CD4-positive, alpha-beta T cell treated with Interleukin-17A for 1 hour (primary cell): Measurements from ENCODE around the gene ZNF236.

Experiments used
- DNase-seq: peaks from one replicate; pipeline ENCODE4 v3.0.0-alpha.2; 2020

ZNF236 gene

DNA sequence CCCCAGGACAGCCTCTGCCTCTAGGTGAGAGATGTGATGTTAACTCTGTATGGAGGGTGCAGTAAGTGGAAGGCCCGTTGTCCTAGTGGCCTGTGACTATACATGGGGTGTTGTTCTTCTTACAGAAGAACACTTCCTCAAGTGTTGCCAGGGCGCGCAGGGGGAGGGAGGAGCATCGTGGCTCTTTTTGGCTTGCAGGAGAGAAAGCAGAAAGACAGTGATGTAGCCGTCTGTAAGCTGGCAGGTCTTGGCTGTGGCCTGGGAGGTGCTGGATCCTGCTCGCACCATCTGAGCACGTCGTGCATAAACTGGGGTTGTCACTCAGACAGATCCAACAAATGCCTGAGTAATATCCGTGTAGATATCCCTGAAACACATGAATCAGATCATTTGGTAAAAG lies 44.3 kb downstream of the ZNF236 start:
- DNase-seq: no peak

DNA sequence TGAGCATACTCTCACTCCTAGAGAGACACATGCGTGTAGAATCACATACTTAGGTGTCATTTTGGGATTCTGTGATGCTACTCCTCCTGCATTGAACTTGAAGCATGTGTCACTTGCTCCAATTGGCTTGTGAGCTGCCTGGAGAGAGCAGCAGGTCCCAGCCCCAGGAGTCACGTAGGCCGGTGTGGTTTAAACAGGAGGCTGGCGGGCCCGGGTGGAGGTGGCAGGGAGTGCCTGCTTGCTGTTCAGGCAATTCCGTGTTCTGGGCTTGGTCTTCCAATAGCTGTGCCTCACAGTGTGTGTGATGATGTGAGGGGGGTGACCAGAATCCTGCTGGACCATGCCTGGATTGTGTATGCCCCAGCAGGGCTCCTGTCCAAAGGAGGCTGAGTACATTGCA lies 51.0 kb downstream of the ZNF236 start:
- DNase-seq: no peak

DNA sequence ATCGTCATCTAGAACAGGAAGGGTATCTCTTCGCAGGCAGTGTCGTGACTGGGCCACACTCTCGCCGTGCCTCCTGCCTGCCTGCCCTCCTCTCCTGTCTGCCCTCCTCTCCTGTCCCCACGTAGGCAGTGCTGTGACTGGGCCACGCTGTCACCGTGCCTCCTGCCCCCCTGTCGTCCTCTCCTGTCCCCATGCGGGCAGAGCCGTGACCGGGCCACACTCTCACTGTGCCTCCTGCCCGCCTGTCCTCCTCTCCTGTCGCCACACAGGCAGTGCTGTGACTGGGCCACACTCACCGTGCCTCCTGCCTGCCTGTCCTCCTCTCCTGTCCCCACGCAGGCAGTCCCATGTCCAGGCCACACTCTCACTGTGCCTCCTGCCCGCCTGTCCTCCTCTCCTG lies 51.4 kb downstream of the ZNF236 start:
- no peak for DNase-seq

DNA sequence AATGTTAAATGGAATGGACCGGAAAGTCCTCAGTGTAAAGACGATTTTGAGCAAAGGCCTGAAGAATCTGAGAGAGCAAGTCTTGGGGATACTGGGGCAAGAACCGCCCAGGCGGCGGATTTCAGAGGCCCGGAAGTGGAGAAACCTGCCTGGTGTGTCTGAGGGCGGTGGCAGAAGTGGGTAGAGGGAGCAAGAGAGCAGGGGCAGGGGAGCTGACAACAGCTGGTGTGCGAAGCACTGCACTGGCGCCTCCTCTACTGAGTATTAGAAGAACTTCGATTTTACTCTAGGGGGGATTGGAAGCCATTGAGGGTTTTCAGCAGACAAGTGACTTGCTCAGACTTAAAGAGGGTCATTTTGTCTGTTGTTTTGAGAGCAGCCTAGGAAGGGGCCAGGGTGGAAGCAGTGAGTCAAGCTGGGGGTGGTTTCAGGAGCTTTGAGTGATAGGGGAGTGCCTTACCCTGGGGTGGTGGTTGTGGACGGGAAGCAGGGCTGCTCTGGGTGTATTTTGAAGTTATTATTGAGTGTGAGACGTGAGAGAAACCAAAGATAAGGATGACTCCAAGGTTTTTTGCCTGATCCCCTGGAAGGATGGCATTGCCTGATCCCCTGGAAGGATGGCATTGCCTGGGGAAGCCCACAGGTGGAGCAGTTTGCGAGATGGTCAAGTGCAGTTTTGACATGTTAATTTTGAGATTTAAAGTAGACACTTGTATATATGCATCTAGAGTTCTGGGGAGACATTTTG lies 52.5 kb downstream of the ZNF236 start:
- peak; percentile 32 for DNase-seq

DNA sequence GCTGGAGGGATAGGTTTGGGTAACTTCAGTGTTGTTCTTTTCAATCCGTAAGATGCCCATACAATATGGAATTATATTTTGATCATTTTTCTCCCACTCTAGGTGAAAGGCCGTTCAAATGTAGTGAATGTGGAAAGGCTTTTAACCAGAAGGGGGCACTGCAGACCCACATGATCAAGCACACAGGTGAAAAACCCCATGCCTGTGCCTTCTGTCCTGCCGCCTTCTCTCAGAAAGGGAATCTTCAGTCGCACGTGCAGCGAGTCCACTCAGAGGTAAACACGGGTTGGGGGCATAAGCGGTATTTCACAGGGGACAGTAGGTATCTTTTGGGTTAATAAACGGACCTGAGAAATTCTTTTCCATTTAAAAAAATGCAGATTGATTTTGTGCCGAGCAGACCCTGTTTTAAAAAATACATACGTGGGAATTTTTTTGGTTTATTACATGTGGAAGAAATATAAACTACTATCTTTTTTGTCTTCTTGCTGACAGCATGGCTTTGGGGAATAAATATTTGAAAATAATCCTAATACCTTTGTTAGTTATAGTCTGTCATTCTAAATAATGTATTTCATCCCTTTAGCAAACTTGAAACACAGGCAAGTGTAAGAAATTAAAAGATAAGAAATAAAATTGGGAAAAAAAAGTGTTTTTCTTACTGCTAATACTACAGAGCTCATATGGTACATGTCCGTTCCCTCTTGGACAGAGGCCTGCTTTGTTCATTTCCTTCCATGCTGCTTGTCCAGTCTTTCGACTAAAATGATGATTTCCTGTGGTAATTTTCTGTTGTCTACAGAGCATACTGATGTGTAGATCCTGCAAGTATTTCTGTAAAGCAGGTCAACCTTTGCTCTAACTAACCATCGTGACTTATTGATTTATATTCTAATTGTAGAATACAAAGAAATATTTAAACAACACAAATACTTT lies 53.3 kb downstream of the ZNF236 start:
- peak; percentile 53 for DNase-seq

DNA sequence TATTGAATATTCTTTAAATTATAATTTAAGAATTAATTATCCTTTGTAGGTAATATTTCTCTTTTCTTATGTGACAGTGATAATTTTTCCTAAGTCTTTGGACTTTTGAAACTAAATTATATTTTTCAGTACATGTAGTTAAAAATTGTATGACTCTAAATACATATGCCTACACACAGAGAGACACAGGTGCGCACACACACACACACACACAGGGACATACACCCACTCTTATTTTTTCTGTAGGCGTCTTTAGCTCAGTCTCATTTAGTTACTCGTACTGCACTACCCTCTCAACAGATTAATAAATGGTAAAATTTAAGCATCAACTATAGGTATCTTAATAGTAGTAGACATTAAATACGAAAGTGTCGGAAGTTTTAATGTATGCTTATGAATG lies 56.1 kb downstream of the ZNF236 start:
- no peak for DNase-seq

DNA sequence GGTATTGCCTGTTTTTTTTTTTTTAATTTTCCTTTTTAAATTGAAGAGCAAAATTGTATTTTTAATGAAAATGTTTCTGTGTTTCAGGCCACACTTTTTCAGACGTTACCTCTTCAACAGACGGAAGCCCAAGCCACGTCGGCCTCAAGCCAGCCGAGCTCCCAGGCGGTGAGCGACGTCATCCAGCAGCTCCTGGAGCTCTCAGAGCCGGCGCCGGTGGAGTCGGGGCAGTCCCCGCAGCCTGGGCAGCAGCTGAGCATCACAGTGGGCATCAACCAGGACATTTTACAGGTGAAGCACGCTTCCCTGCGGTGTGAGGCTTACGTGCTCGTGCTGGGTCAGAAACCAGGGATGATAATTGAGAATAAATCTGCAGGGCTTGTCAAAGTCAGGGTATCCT lies 57.7 kb downstream of the ZNF236 start:
- DNase-seq: no peak

- no peak for DNase-seq
These were observed 59.4 kb downstream of the ZNF236 start for GRCh38 chr18:76881744-76882143.

- DNase-seq: no peak
These were observed 59.8 kb downstream of the ZNF236 start for GRCh38 chr18:76882146-76882545.

DNA sequence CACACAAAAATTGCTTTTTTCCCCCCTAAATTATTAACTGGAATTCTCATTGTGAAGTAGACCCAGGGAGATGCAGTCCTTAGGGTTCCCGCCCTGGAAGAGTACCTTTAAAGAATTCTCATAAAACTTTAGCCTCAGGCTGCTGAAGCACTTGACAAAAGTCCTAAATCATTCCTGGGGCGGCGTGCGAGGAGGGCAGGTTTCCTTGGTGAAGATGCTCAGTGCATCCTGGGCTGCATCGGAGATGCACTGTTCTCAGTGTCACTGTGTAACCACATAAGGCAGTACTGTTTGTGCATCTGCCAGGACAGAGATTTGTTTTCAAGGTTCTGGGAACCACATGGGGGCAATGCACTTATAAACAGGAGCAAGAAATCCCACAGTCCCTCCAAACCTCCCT lies 62.6 kb downstream of the ZNF236 start:
- no peak for DNase-seq

DNA sequence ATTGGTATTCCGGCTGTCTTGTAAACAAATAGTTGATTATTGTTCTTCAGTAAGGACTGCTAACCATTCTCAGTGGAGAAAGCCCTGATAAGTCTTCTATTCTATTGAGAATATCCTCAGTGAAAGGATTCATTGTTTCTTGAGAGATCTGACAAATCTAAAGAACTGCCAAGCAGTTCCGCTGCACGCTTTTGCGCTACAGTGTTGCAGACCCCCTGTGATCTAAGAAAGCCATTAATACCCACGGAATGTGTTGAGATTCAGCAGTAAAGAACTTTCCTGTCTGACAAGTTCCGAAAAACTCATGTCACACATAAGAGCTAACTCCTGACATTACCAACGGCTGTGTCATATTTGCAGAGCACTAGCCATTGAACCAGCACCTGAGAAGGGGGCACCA lies 63.8 kb downstream of the ZNF236 start:
- DNase-seq: no peak

DNA sequence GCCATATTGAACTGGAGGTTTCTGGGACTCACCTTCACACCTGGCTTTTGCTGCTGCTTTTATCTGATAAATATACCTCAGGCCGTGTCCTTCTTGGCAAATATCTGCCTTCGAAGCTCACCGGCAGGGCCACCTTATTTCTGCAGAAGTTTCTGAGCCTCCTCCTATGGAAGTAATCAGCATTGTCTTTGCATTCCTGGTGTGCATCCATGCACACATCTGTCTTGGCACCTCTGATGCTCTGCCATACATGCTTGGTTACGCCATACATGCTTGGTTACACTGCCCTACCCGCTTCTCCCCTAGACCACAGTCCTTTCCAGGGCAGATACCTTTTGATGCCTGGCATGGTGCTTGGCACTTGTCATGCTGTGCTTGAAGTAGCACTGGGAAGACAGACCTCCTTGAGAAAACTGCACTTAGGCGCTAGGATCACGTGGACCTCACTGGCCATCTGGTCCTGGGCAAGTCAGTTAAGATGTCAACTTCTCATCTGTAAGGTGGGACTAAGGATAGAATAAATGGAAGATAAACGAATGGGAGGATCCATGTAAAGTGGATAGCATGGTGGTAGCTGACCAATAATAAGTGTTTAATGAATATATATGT lies 66.8 kb downstream of the ZNF236 start:
- no peak for DNase-seq

- DNase-seq: no peak
These were observed 70.5 kb downstream of the ZNF236 start for GRCh38 chr18:76892832-76893231.

GRCh38 chr18:76894566-76895346 lies 72.4 kb downstream of the ZNF236 start:
- DNase-seq: no peak

- no peak for DNase-seq
These were observed 73.1 kb downstream of the ZNF236 start for GRCh38 chr18:76895498-76895897.

DNA sequence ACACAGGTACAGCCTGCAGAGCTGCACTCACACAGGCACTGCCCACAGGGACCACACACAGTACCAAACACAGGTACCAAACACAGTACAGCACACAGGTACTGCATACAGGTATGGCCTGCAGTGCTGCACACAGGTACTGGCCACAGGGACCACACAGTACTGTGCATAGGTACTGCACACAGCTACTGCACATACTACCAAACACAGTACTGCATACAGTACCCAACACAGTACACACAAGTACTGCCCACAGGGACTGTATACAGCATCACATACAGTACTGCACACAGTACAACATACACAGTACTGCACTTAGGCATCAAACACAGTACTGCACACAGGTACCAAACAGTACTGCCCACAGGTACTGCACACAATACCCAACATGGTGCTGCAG lies 74.3 kb downstream of the ZNF236 start:
- DNase-seq: no peak

DNA sequence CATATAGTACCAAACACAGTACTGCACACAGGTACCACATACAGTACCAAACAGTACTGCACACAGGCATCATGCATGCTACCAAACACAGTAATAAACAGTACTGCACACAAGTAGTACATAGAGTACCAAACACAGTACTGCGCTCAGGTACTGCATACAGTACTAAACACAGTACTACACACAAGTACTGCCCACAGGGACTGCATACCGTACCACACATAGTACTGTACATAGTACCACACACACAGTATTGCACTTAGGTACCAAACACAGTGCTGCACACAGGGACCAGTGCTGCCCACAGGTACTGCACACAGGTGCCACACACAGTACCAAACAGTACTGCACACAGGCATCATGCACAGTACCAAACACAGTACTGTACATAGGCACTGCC lies 74.9 kb downstream of the ZNF236 start:
- no peak for DNase-seq

DNA sequence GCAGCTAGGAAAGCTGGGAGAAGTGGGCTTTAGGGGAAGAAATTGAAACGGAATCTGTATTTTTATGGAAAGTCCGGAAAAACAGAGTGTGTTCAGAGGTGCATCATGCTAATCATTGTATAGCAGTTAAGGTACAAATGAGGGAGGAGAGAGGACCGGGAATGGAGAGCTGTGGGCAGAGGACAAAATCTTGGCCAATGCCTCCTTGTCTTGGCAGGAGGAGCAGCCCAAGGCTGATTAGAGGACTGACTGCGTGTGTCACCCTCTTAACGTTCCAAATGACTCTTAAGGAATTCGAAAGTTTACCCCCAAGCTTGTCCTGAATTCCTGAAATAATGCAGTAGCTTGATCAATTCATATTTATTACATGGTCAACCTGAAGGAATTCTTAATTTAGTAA lies 81.0 kb downstream of the ZNF236 start:
- DNase-seq: no peak

- no peak for DNase-seq
These were observed 83.5 kb downstream of the ZNF236 start for GRCh38 chr18:76905821-76906220.

GRCh38 chr18:76908277-76908676 lies 85.9 kb downstream of the ZNF236 start:
- no peak for DNase-seq

- no peak for DNase-seq
These were observed 87.1 kb downstream of the ZNF236 start for GRCh38 chr18:76909439-76909838.

GRCh38 chr18:76911440-76911839 lies 89.1 kb downstream of the ZNF236 start:
- no peak for DNase-seq

GRCh38 chr18:76913583-76913982 lies 91.2 kb downstream of the ZNF236 start:
- no peak for DNase-seq
